HG02588 (cell line): Measurements from ENCODE around the gene CDC14B.
"Not testable (repeated sequence)": the region's sequence is repeated elsewhere in the genome, so short reads cannot be mapped to it uniquely, and the experiment has no call there.

Source experiments
- ATAC-seq: cut with Tn5 transposase; IDR thresholded peaks from one replicate; pipeline ENCODE4 v1.9.1; 2021; ENCODE audit warnings: mild to moderate bottlenecking, moderate library complexity; ENCODE audit not compliant: unreplicated experiment

Gene CDC14B

DNA sequence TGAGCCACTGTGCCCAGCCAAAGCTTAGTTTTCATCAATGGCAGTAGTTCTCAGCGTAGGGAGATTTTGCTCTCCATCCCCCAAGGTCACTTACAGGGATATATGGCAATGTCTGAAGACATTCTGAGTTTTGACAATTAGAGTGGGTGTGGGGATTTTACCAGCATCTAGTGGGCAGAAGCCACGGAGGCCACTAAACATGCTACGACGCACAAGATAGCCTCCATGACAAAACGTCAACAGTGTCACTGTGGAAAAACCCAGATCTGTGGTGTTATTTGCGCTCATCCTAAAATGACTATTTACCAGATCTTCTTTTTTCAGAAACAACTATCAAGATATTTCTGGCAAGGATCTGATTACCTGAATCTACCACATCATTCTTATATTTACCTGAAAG is 68.2 kb downstream of the CDC14B start:
- no peak for ATAC-seq

DNA sequence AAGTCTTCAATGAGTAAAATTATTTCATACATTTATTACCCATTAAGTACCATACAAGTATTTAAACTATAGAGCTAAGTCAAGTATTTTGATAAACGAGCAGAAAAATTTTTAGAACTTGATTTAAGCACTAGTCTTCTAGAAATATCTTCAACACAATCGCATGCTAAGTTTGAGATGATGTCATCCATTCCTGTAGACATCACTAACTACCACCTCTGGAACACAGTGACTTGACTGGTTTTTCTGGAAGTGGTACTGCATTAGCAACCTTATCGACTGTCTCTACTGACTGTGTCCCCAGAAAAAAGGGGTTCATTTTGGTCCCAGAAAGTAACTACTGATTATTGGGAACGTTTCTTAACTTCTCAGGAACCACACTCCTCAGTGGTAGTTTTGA is 69.0 kb downstream of the CDC14B start:
- ATAC-seq, result no peak

DNA sequence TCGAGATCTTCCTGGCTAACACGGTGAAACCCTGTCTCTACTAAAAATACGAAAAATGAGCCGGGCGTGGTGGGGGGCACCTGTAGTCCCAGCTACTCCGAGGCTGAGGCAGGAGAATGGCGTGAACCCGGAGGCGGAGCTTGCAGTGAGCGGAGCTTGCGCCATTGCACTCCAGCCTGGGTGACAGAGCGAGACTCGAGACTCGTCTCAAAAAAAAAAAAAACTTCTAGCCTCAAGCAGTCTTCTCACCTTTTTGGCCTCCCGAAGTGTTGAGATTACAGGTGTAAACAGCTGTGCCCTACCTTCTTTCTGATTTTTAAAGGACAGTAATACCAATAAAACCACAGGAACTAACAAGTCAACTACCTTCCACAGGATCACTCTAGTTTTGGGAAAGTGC is 76.5 kb downstream of the CDC14B start:
- not testable (repeated sequence) for ATAC-seq

DNA sequence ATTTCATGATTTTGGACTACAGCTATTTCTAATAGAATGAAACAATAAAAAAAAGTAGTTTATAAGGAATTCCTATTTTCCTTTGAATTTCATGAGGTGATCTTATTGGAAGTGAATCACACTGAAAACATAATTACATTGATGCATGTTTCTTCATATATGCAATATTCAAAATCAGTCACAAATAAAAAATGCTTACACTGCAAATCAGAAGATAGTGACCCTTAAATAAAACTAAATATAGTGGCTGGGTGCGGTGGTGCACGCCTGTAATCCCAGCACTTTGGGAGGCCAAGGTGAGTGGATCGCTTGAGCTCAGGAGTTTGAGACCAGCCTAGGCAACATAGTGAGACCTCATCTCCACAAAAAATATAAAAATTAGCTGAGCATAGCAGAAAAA is 79.5 kb downstream of the CDC14B start:
- ATAC-seq, result no peak

DNA sequence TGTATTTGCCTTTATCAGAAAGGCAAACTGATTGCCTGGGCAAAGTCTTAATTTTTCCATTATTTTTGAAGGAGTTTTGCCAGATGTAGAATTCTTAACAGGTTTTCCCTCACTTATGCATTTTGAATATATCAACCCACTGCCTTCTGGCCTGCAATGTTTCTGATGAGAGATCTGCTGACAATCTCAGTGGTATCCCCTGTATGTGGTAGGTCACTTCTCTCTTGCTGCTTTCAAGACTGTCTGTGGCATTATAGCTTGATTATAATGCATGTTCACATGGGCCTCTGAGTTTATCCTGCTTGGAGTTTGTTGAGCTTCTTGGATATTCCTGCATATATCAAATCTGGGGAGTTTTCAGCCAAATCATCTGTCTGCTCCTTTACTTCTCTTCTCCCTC is 87.5 kb downstream of the CDC14B start:
- no peak for ATAC-seq

DNA sequence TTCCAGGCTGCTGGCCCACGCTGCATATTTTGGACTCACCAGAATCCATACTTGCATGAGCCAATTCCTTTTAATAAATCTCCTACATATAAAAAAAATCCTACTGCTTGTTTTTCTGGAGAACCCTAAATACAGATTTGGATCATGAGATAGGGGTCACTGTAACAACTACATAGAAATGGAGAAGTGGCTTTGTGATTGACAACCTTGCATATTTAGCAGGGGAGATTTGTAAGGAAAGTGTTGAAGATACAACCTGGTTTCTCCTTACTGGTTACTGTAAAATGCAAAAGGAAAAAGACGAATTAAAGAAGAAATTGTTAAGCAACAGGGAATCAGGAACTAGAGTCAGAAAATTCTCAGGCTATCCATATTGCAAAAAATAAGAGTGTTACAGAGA is 94.9 kb downstream of the CDC14B start:
- no peak for ATAC-seq

DNA sequence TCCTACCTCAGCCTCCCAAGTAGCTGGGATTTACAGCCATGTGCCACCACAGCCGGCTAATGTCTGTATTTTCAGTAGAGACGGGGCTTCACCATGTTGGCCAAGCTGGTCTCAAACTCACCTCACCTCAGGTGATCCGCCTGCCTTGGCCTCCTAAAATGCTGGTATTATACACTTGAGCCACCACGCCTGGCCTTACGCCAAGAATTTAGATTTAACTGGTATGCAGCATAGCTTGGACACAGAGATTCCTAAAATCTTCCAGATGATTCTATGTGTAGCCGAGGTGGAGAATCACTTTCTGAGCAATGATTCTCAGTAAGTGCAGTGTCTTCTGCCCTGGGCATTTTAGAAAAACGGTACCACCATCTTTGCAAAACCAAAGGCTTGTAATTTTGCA is 95.6 kb downstream of the CDC14B start:
- no peak for ATAC-seq

DNA sequence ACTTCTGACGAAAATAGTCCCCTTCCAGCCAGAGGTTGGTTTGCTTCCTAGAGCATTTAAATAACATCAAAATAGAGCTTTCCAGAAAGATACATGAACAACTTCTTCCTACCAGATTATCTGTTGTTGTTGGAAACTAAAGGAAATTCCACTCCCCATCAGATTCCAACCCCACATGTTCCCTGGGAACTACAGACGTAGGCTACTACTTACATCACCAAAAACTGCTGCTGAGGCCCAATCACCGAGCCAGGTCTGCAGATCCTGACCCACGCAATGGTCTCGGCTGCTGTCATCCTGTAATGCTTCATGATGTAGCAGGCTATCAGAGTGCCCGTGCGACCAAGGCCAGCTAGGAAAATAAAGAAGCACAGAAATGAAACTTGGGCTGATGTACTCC is 96.3 kb downstream of the CDC14B start:
- no peak for ATAC-seq

DNA sequence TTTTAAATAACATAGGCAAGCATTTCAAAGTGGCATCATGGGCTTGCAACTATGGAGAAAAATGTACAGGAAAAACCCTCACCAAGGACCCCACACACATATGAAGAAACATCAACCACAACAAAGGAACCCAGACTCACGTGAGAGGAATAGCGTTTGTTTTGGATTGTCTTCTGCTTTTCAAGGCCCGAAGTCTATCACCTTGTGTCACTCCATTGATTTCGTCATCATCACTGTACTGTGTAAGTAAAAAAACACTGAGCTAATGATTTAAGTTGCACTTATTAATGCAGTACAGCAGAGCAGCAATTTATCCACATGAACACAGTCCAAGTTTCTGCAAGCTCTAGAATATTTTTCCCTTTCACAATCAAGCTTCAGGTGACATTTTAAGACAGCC is 97.3 kb downstream of the CDC14B start:
- ATAC-seq, result no peak

DNA sequence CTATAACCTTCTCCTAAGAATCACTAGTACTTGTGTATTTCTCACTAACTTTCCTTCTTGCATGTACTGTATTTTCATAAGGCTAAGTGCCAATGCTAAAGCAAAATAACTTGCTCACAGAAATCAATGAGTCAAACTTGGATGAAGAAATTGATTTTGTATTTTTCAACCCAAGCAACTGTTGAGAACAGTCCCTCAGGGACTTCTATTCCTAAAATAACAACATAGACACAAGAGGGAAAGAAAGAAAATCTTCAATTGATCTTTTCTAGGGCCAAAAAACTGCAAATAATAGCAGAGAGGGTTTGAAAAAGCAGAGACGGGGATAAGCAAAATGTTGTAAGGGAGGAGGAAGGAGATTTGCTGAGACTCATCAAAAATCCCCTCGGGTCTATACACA is 99.9 kb downstream of the CDC14B start:
- ATAC-seq, result no peak

DNA sequence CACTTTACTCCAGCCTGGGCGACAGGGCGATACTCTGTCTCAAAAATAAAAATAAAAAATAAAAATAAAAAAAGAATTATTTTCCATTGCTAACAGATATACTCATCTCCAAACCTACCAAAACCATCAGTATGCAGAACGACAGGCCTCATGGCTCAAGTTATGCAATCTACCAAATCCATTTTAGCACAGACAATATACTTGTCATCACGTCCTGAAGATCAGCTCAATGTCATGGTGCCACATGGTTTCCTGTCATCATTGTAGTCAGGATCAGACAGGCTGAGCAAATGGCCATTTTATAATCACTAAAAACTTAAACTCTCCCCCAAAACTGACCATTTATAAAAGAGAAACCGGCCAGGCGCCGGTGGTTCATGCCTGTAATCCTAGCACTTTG is 100.5 kb downstream of the CDC14B start:
- no peak for ATAC-seq

DNA sequence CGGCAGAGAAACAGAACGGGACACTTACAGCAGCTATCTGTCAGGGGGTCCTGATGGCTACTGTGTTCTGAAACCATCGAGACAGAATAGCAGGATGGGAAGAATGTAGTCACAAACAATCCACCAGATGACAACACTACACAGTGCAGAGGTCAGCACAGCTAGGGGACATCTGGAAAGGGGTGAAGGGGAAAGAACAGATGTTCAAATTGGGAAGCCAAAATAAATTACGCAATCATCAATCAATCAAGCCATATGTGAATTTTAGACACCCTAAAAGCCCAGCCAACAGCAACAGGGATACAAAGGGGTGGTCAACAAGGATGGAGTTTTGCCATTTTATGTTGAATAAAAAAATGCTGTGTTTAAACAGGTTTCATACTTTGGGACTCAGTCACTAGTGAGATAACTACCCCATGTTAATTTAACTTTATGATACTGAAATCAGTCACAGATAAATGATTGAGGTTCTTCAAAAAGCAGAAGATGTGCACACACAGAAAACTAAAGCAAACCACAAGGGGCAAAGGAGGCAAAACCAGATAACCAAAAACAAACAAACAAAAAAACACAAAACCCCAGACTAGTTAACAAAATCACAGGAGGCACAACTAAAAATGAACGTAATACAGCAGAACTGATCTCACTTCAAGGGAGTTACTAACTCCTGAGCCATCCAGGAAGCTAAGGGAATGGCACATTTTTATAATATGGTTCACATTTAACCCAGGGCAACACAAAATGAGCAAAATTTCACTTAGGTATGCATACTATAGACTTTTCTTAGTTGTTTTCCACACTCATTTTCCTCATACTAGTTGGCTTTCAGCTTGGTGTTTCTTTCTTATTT is 103.8 kb downstream of the CDC14B start:
- ATAC-seq, result no peak

DNA sequence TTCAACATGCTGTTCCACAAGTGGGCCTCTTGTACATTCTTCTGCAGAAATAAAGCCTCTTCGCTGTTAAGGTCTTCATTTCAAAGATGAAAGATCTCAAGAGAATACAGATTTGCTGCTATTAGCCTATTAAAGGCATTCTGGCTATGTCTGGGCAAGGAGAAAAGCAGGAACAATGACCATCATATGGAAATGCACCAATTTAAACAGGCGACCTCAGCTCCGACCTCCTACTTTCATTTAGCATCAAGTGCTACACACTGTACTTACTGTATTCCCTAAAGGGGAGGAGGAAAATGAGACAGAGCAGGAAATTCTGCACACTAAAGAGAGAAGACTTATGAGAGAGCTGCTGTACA is 104.9 kb downstream of the CDC14B start:
- no peak for ATAC-seq

DNA sequence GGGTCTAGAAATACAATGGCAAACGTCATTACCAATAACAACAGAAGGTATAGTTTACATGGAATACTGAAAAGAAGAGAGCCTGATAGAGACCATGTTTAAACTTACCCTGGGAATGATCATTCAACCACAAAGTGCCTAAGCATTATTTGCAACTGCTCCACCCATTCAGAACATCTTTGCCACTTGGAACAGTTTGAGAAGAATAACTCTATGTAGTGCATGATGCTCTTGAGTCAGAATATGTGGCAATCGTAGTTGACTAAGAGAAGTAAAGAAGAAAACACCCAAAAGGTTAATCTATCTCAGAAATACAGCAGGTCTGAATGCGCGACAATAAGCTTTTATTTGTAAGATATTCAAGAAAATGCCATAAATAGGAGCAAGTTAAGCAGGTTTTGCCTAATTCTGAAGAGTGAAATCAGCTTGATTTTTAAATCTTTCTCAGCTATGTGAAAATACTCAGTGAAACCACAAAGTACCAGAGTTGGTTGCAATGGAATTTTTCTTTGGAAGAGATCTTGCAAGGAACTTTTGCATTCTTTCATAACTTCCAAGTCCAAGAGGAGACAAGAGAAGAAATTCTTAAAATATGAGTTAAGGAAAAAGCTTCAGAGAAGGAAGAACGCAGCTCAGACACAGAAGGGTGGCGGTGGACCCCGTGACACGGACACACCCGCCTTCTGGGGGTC is 105.4 kb downstream of the CDC14B start:
- ATAC-seq, result no peak

DNA sequence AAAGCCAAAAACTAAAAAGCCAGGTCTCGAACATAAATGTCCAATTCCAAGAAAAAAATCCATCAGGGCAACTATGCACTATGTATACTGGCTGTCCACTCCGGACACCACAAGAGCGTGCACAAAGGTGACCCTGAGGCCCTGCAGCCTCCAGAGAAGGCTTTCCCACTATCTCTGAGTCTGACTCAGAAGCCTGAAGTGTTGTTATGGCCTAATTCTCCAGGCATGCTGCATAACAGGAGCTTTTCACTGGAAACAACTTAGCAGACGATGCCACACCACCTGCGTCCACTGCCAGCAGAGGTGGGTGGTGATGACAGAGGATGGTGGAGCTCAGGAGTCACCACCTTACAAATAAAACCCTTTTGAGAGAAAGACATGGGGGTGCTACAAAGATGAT is 106.0 kb downstream of the CDC14B start:
- ATAC-seq, result no peak

DNA sequence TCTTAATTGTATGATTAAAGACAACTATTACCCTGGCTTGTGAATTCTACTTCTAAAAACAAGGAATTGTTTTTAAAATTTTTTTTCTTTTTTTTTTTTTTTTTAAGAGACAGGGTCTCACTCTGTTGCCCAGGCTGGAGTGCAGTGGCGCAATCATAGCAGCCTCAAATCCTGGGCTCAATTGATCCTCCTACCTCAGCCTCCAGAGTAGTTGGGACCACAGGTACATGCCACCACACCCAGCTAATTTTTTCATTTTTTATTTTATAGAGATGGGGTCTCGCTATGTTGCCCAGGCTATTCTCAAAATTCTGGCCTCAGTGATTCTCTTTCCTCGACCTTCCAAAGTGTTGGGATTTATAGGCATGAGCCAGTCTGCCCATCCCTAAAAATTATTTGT is 107.4 kb downstream of the CDC14B start:
- no peak for ATAC-seq

DNA sequence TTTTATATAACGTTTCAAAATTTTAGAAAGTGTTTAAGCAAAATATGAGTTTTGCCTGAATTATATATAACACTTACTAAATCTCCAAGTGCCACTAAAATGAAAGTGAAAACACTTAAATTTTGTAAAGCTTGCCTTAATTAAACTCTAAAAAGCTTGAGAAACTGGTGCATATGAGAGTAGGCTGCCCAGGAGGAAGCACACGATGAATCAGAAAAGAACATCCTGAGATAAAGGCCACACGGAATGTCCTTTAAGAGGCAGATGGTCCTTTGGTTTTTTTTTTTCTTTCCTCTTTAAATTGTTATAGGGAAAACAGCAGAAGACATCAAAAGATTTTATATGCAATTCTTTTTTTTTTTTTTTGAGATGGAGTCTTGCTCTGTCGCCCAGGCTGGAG is 109.4 kb downstream of the CDC14B start:
- ATAC-seq, result no peak

DNA sequence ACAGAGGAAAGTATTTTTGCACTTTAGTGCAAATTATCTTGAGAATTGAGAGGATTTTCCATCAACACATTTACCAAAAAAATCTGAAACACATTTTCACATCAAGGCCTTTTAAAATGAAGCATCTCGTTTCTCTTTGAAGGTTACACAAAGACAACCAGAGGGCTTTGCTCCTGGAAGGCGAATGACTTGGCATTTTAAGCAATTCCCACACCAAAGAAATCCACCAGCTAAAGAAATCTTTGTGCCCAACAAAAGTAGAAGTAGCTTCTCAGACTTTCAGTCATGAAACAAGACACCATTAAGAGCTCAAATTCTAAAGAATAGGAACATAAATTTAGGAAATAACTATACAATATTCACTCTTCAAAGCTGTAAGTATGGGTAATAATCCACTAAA is 109.8 kb downstream of the CDC14B start:
- no peak for ATAC-seq

DNA sequence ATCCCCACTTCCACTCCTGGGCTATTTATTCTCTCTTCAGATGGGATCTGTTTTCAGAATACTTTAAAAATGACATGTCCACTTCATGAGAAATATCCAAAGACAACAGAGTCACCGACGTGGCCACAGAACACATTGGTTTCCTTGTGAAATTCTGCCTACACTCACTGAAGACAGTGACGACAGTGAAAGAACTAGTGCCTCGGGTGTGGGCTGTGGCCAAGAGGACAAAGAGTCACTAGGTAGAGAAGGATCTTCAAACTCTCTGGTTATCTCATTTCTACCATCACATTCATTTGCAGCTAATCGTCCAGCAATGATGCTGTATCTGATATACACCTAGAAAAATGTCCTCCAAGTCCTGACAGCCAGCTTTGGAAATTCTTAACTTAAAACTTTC is 110.6 kb downstream of the CDC14B start:
- no peak for ATAC-seq

DNA sequence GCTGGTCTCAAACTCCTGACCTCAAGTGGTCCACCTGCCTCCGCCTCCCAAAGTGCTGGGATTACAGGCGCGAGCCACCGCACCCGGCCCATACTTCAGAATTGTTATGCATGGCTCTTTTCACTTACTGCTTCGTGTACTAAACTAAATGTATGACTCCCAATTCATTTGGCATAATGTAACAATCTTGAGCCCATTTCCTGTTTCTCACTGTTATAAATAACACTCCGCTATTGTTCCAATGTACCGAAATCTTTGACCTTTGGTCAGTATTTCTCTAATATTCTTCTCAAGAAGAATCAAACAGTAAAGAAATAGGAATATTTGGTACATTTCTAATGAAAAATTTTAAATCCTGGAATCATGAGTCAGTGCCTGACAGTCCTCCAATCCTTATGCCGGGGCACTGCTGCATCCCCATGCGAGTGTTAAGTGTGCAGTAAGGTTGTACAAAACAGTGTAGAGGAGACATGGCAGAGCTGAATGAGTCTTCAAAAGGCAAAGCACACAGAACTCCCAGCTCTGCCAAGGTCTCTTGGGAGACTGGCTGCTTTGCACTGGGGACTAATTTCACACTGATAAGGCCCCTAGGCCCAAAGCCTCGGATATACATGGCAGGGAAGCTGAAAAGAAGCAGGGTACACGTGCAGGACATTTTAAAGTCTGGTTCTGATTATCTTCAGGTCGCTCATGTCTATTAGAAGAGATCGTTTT is 111.3 kb downstream of the CDC14B start:
- ATAC-seq, result no peak

DNA sequence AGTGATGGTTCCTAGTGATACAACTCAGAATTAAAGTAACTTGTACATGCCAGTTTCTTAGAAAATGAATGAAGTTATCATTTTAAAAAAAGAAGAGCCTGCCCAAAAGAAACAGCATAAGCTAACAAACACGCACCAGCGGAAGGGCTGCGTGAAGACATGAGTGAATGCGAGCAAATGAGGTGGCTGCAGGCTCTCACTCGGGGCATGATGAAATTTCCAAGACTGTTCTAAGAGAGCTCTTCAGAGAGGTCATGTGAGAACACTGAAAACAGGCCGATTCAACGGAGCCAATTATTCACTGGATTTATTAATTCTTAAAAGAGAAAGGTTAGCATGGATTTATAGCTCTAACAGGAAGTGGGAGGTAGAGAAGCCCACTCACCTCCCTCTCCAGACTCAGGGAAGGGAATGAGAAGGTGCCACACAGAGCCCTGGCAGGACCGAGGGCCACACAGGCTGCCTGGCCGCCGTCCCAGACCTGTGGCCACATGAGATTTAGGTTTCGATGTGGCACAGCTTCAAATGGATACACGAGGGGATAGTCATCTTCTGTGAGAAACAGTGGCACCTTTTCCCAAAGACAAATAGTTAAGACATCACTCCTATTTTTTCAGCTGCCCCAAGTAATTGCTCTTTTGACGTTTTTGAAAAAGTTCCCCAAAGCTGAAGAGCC is 114.2 kb downstream of the CDC14B start:
- ATAC-seq, result no peak
